Adrenal gland (tissue), 5 donors: ENCODE results near the gene WWOX.

ENCODE experiments used
- POLR2A ChIP-seq, 2 donors: fragments of 450-650 bp; IDR thresholded peaks; one replicate each; pipeline ENCODE4 v1.6.1; 2017; ENCODE audit warnings: antibody characterized with exemption in 2 of 2, mild to moderate bottlenecking in 2 of 2, moderate library complexity in 1 of 2
- TF ChIP-seq, protein P1 (sequence below), 6 experiments: fragments of 450-650 bp in 4 of 6; fragments of 200-600 bp in 2 of 6; sonication (generic) in 1 of 6; IDR thresholded peaks; 1 replicate in 5 of 6; 2 replicates in 1 of 6; pipeline versions ENCODE4 v1.5.1 to v1.8.0; 2016 to 2021; ENCODE audit warnings: antibody characterized with exemption in 6 of 6, mild to moderate bottlenecking in 2 of 6, moderate library complexity in 1 of 6
- donor health status: DM: no; HTN: no; CAD: no.

DNA sequence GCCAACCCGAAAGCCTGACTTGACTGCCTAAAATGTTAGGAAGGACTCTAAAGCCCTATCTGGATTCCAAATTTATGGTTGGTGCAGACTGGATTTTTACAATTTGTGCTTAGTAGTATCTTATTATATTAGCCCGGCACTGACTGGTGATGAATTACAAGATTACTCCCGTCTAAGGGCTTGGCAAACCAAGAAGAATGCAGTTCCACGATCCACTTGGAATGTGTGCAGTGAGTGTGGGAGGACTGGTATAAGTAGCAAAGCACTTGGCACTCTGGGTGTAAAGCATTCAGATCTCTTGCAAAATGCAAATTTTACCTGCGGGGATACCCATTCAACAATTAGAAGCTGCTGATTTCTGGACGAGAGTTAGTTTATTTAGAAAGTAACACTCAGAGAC lies 961.7 kb downstream of the WWOX start:
- TF ChIP-seq, protein P1, sequence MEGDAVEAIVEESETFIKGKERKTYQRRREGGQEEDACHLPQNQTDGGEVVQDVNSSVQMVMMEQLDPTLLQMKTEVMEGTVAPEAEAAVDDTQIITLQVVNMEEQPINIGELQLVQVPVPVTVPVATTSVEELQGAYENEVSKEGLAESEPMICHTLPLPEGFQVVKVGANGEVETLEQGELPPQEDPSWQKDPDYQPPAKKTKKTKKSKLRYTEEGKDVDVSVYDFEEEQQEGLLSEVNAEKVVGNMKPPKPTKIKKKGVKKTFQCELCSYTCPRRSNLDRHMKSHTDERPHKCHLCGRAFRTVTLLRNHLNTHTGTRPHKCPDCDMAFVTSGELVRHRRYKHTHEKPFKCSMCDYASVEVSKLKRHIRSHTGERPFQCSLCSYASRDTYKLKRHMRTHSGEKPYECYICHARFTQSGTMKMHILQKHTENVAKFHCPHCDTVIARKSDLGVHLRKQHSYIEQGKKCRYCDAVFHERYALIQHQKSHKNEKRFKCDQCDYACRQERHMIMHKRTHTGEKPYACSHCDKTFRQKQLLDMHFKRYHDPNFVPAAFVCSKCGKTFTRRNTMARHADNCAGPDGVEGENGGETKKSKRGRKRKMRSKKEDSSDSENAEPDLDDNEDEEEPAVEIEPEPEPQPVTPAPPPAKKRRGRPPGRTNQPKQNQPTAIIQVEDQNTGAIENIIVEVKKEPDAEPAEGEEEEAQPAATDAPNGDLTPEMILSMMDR (IDR thresholded peaks at IDR 0.05) = no peak
- TF ChIP-seq POLR2A (IDR thresholded peaks at IDR 0.05) = no peak
